Posterior cingulate gyrus (tissue), 11 donors: ENCODE results near the gene PANK4.

Experiments used
- DNase-seq, 10 donors: peaks; one replicate each; pipeline versions ENCODE4 v3.0.0 to v3.0.0-alpha.2; 2020 to 2021; ENCODE audit warnings: mixed read lengths in 3 of 10
- intact Hi-C: fragments of 100-400 bp; cut with DNase I; formaldehyde crosslinking; loops from one replicate; pipeline ENCODE4 v1.15.1; 2023

PANK4 gene

GRCh38 chr1:2532485-2533160 lies 6.2 kb upstream of the PANK4 start:
- intact Hi-C loops, result no loop called here
- peak in 1 of 10 donors; percentile 84 for DNase-seq

GRCh38 chr1:2530513-2531361 lies 4.3 kb upstream of the PANK4 start:
- intact Hi-C loops, result no loop called here
- DNase-seq, result peak in 2 of 10 donors; percentile 88 to 89

DNA sequence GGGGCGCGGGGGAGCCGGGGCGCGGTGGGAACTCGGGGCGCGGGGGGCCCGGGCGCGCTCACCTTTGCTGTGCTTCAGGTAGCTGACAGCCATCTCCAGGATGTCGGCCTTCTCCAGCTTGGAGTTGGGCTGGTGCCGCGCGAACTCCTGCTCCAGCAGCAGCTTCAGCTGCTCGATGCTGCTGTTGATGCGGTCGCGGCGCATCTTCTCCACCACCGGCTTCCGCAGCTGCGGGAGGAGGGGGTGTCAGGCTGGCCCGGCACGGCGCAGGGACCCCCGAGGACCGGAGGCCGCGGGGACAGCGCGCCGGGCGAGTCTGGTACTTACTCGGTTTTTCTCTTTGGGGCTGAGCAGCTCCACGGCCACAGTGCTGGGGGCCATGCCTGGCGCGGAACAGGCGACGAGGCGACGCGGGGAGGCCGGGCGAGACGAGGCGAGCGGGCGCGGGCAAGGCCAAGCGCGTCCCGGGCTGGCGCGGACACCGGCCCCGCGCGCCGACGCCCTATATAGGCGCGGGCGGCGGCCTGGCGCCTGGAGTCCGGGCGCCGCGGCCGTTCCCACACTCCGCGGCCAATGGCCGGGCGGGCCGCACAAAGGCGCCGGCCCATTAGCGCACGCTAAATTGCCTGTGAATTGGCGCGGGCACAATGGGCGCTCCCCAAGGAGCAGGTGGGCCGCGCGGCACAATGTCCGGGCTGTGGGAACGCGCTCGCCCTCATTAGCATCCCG lies 3.6 kb upstream of the PANK4 start, which contains the start of gene HES5:
Gene HES5, minus strand, starts transcription at position 480 of the 729 bp plus-strand sequence. Its CDS starts 99 bp downstream, at position 381.
- peak in 4 of 10 donors; percentile 69 to 89 (median 80) for DNase-seq
- intact Hi-C loops, result loop anchor here (5.0 kb wide), 1 partner anchor 118 kb away; the partner anchor contains the start of gene PEX10

DNA sequence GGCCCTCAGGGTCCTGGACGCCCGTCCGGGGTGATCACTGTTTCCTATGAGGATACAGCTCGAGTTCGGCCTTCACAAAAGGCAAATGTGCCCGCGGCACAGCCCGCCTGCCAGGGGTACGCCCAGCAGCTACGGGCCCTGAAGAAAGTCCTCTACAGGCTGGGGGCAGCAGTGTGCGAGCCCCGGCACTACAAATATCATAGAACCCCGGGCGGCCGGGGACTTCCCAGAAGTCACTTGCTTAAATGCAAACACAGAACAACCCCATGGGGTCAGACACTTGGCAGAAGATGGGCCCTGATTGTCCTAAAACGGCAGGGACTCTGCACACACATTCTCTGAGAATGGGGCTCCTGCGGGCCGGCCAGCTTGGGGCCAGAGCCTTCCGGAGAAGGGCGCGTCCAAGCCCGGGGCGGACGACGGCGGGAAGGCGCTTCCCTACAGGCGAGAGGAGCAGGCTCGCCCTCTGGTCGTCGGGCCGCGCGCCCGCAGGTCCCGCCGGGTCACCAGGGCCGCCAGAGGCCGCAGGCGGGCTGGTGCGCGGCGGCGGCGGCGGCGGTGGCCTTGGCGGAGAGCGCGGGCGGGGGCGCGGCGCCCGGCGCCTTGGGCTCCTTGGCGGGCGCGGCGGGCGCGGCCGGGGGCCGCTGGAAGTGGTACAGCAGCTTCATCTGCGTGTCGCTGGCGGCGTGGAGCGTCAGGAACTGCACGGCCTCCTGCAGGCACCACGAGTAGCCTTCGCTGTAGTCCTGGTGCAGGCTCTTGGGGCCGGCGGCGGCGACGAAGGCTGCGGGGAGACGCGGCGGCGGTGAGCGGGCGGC lies 2.8 kb upstream of the PANK4 start:
- intact Hi-C loops, result loop anchor here (5.0 kb wide), 1 partner anchor 117 kb away; the partner anchor contains the start of gene PEX10
- peak in 1 of 10 donors; percentile 52 for DNase-seq

DNA sequence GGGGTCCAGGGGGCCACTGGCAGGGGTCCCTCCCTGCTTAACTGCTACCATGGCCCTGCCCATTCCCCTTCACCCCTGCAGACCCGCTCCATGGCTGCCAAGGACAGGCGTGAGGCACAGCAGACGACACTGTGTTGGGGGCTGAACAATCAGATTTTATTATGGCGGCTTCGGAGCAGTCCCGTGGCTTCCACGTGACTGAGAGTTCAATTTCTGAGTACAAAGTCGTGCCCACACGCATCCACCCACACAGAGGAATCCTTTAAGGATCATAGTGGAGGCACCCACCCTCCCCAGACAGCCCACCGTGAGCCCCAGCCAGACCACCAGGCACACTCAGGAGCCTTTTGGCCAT lies 2.2 kb upstream of the PANK4 start:
- DNase-seq, result no peak
- intact Hi-C loops, result loop anchor here (5.0 kb wide), 1 partner anchor 116 kb away; the partner anchor contains the start of gene PEX10

DNA sequence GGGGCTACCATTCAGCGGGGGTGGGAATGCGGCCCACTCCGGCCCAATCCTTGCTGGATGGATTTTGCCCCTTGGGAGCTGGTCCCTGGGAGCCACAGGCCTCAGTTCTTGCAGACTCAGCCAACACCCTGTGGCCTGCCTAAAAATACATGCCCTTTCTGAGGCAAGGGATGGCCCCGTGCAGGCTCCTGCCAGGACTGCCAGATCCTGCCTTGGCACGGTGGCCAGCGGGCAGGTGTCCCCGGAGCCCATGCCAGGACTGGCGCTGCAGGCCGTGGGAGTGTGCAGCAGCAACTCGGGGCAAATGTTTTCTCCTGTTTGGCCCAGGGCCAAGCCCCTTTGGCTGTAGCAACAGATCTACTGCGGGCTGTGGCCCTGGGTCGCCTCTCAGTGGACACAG lies 1.6 kb upstream of the PANK4 start:
- intact Hi-C loops, result loop anchor here (5.0 kb wide), 1 partner anchor 116 kb away; the partner anchor contains the start of gene PEX10
- peak in 5 of 10 donors; percentile 48 to 90 (median 65) for DNase-seq

GRCh38 chr1:2527556-2527860 lies 1.1 kb upstream of the PANK4 start:
- intact Hi-C loops, result loop anchor here (2.0 to 5.0 kb wide), 3 partner anchors 21 to 115 kb away; partner anchors contain the start of genes PEX10 and PRXL2B

DNA sequence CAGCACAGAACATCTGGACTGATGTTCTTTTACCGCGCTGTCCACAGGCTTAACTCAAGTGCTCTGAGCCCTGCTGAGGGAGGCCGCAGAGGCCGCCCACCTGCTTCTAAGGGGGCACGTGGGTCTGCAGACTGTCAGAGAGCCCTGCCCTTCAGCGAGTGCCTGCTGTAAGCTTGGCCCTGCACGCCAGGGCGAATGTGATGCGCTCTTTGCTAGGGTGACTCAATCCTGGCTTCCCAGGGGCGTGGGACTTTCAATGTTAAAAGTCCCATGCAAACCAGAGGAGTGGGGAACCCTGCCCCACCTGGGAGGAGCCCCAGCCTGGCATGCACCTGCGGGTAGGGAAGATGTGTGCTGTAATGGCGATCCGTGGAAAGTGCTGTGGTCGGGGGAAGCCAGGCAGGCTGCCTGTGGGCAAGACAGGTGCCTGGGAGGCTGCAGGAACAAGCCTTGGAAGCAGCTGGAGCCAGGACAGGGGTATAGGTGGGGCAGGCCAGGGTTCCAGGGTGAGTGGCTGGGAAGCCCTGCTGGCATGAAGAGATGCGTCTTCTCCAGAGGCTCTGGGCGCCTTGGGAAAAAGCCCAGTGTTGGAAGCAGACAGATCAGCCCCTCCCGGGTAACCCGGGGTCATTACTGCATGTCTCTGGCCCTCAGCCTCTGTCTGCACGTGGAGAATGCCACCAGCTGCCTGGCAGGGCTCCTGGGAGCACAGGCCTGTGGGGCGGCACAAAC lies 594 bp upstream of the PANK4 start:
- peak in 9 of 10 donors; percentile 63 to 96 (median 73) for DNase-seq
- intact Hi-C loops, result loop anchor here (1.0 to 5.0 kb wide), 4 partner anchors 22 to 136 kb away; partner anchors contain the start of genes MORN1, PEX10, PRXL2B and RER1

More at GRCh38 chr1:2527556-2527860, 1.1 kb upstream of the PANK4 start:
- DNase-seq, result no peak

- intact Hi-C loops, result loop anchor here (5.0 kb wide), 1 partner anchor 113 kb away; the partner anchor contains the start of gene PEX10
Observed at GRCh38 chr1:2525572-2525919, 850 bp downstream of the PANK4 start.

GRCh38 chr1:2523891-2524609 lies 2.3 kb downstream of the PANK4 start:
- intact Hi-C loops, result no loop called here
- DNase-seq, result no peak

More at GRCh38 chr1:2525572-2525919, 850 bp downstream of the PANK4 start:
- no peak for DNase-seq

- no peak for DNase-seq
- intact Hi-C loops, result no loop called here
Observed at GRCh38 chr1:2523191-2523890, 3.1 kb downstream of the PANK4 start.

DNA sequence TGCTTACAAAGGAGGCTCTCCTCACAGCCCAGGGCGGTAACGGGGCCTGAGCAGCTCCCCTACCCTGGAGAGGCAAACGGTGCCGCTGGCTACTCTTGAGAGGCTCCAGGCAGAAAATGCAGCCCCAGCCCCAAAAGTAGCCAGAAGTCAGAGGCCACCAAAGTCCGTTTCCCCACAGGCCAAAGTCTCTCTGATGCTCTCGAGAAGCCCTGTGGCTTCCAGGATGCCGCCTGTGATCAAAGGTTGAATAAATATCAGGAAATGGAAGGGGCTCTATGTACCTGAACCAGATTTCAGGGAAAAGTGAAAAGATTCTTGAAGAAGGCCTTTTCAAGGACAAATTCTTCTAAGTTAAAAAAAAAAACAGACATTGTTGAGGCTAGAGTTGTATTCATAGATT lies 4.2 kb downstream of the PANK4 start:
- no peak for DNase-seq
- intact Hi-C loops, result no loop called here

GRCh38 chr1:2520806-2521205 lies 5.6 kb downstream of the PANK4 start:
- no peak for DNase-seq
- intact Hi-C loops, result no loop called here

- intact Hi-C loops, result no loop called here
Observed at GRCh38 chr1:2520206-2520605, 6.2 kb downstream of the PANK4 start.

GRCh38 chr1:2519729-2520128 lies 6.7 kb downstream of the PANK4 start:
- DNase-seq, result no peak
- intact Hi-C loops, result no loop called here

More at GRCh38 chr1:2520206-2520605, 6.2 kb downstream of the PANK4 start:
- no peak for DNase-seq

DNA sequence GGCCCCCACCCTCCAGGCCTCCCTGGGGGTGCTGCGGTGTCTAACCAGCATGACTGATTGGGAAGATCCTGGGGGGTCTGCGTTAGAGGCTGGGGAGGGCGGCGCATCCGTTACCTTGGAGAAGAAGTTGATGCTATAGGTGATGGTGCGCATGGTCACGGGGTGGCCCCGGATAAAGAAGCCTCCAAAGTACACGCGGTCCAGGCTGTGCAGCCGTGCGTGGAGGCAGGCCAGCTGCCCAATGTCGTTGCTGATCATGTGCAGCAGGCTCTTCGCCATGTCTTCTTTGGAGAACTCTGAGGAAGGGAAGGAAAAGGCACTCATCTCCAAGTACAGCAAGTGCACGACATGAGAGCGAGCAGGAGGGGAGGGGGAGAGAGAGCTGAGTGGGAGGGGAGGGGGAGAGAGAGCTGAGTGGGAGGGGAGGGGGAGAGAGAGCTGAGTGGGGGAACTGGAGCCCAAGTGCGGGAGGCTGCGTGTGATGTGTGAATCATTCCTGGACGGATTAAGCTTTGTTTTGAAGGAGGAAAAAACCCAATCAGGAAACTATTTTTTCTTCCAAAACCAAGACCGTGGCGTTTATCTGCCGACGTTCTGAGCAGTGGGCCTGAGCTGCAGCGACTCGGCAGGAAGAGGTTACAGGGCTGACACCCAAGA lies 7.2 kb downstream of the PANK4 start:
- peak in 4 of 10 donors; percentile 49 to 91 (median 74) for DNase-seq
- intact Hi-C loops, result no loop called here

DNA sequence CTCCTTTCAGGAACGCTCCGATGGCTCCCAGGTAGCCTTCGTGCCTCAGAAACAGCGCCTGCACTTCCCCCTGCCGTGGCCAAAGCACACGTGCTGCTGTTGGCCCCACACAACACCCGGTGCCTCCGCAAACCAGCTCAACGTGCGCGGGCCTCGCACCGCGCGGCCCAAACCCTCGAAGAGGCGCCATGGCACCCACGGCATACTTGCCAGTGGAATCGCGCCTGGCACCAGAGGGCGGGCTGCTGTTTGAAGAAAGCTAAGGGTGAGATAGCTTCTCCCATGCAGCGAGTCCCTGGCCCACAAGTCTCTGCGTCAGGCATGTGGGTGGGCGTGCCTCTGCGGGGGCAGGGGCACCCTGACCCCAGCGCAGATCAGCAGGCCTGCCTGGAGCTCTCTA lies 7.9 kb downstream of the PANK4 start:
- peak in 1 of 10 donors; percentile 85 for DNase-seq
- intact Hi-C loops, result no loop called here
